Measurements from ENCODE around the gene ATP1B3.

GRCh38 chr3:141828890-141829289, 47.6 kb upstream of the ATP1B3 start:
- TF ChIP-seq CTCF (IDR thresholded peaks at IDR 0.05; ENCODE audit: low read depth, low read length, poor library complexity, severe bottlenecking) (no peak), EZH2phosphoT487 (IDR thresholded peaks at IDR 0.05; ENCODE audit: borderline replicate concordance, low read length) (no peak)
